Endothelial cell of umbilical vein (primary cell): ENCODE data around the gene ADD2. TPM values are rescaled to one million over a fixed set of nuclear protein-coding genes. Genes with fewer than 3 reads are reported as not detected.

Experiments
- BruUV-seq: library from RNA; stranded (reverse); fragments of 400-500 nt; replicated peaks from 2 replicates; lab custom pipeline; 2021; lab: Mats Ljungman, UMichigan
- CTCF ChIA-PET: fragments of 300-600, 350-600 bp; sonication (Branson Sonifier 250); formaldehyde crosslinking; loops from one replicate; lab custom pipeline; 2021; ENCODE audit warnings: antibody characterized with exemption, inconsistent platforms; lab: Charles Lee
- POLR2A ChIA-PET: fragments of 300-600, 350-600 bp; sonication (Branson Sonifier 250); formaldehyde crosslinking; loops from one replicate; lab custom pipeline; 2021; ENCODE audit warnings: antibody characterized with exemption, inconsistent platforms; lab: Charles Lee
- DNase-seq: peaks from one replicate; pipeline ENCODE4 v3.0.0-alpha.2; 2011; ENCODE audit warnings: low read depth, low spot score
- FAIRE-seq: peaks from 2 replicates; lab custom pipeline; 2011; peaks lifted over from hg19 to GRCh38; lab: Jason Lieb, UNC
- H2AFZ ChIP-seq: 2 replicates; pipeline ENCODE4 v1.6.0; 2012; ENCODE audit warnings: low read depth, low read length, control low read depth, inconsistent platforms
- H3K27ac ChIP-seq: 2 replicates; pipeline ENCODE4 v1.5.1; 2011; ENCODE audit warnings: low read depth, mild to moderate bottlenecking, control low read depth, low read length, moderate library complexity; ENCODE audit not compliant: insufficient read depth
- H3K27me3 ChIP-seq, 2 experiments: 2 replicates each; pipeline versions ENCODE4 v1.6.0 to v1.6.1; 2011; ENCODE audit warnings: low read length in 2 of 2, mixed read lengths in 1 of 2; ENCODE audit not compliant: control insufficient read depth in 2 of 2, insufficient read depth in 2 of 2
- H3K36me3 ChIP-seq, 2 experiments: 2 replicates in 1 of 2; 3 replicates in 1 of 2; pipeline ENCODE4 v1.5.1; 2011; ENCODE audit warnings: low read length in 2 of 2, mild to moderate bottlenecking in 1 of 2, moderate library complexity in 1 of 2; ENCODE audit not compliant: control insufficient read depth in 2 of 2, insufficient read depth in 2 of 2; ENCODE audit errors: extremely low read depth in 1 of 2
- H3K4me1 ChIP-seq: 3 replicates; pipeline ENCODE4 v1.5.1; 2011; ENCODE audit warnings: mild to moderate bottlenecking, low read length; ENCODE audit not compliant: control insufficient read depth, insufficient read depth; ENCODE audit errors: extremely low read depth
- H3K4me2 ChIP-seq: 2 replicates; pipeline ENCODE4 v1.6.1; 2011; ENCODE audit warnings: low read length, control low read depth, mixed read lengths; ENCODE audit not compliant: insufficient read depth
- H3K4me3 ChIP-seq, 3 experiments: fragments of 200-600 bp in 1 of 3; sonication (generic), shearing (Covaris generic) in 1 of 3; replicated peaks in 1 of 3; 2 replicates each; pipeline ENCODE4 v1.5.1; 2011 to 2016; ENCODE audit warnings: control low read depth in 3 of 3, low read length in 3 of 3, mild to moderate bottlenecking in 2 of 3, inconsistent platforms in 1 of 3, low read depth in 1 of 3, moderate library complexity in 1 of 3; ENCODE audit not compliant: insufficient read depth in 1 of 3
- H3K79me2 ChIP-seq: 2 replicates; pipeline ENCODE4 v1.6.0; 2012; ENCODE audit warnings: low read length, inconsistent platforms; ENCODE audit not compliant: control insufficient read depth, insufficient read depth
- H3K9ac ChIP-seq: replicated peaks from 2 replicates; pipeline ENCODE3; 2011; ENCODE audit warnings: low read length, control low read depth; ENCODE audit not compliant: insufficient read depth; ENCODE audit errors: extremely low read depth
- H3K9me1 ChIP-seq: replicated peaks from 3 replicates; pipeline ENCODE4 v1.6.0; 2011; ENCODE audit warnings: mild to moderate bottlenecking, low read length; ENCODE audit not compliant: control insufficient read depth, insufficient read depth; ENCODE audit errors: extremely low read depth
- H3K9me3 ChIP-seq: replicated peaks from 2 replicates; pipeline ENCODE4 v1.5.1; 2012; ENCODE audit warnings: low read length, inconsistent platforms; ENCODE audit not compliant: control insufficient read depth, insufficient read depth
- H4K20me1 ChIP-seq: replicated peaks from 2 replicates; pipeline ENCODE3; 2011; ENCODE audit warnings: mild to moderate bottlenecking, low read length; ENCODE audit not compliant: control insufficient read depth, insufficient read depth; ENCODE audit errors: extremely low read depth
- CTCF ChIP-seq, 2 donors: IDR thresholded peaks; 1 replicate in 1 of 2; 2 replicates in 1 of 2; pipeline ENCODE4 v1.5.1; 2011; ENCODE audit warnings: low read length in 2 of 2, mild to moderate bottlenecking in 2 of 2, moderate library complexity in 2 of 2, control low read depth in 1 of 2, inconsistent platforms in 1 of 2, low read depth in 1 of 2; ENCODE audit not compliant: insufficient read depth in 1 of 2; ENCODE audit errors: extremely low read depth in 1 of 2
- EZH2 ChIP-seq: IDR thresholded peaks from 2 replicates; pipeline ENCODE4 v1.6.1; 2012; ENCODE audit warnings: borderline replicate concordance, low read depth, mild to moderate bottlenecking, moderate library complexity, low read length, inconsistent platforms; ENCODE audit not compliant: severe bottlenecking
- GATA2 ChIP-seq: IDR thresholded peaks from 2 replicates; pipeline ENCODE4 v1.7.0; 2011; ENCODE audit warnings: low read depth, mild to moderate bottlenecking, moderate library complexity, mixed read lengths, low read length; ENCODE audit not compliant: insufficient read length, insufficient read depth
- JUN ChIP-seq: IDR thresholded peaks from 2 replicates; pipeline ENCODE4 v1.6.1; 2011; ENCODE audit warnings: borderline replicate concordance, low read depth; ENCODE audit not compliant: insufficient read length, insufficient read depth
- MAX ChIP-seq: IDR thresholded peaks from 2 replicates; pipeline ENCODE4 v1.6.1; 2011; ENCODE audit not compliant: insufficient read depth, insufficient read length
- MYC ChIP-seq: IDR thresholded peaks from one replicate; pipeline ENCODE4 v1.6.1; 2011; ENCODE audit warnings: mild to moderate bottlenecking, low read depth, low read length
- POLR2A ChIP-seq: IDR thresholded peaks from 2 replicates; pipeline ENCODE4 v1.6.1; 2012; ENCODE audit warnings: low read depth, mild to moderate bottlenecking, control low read depth, low read length
- POLR2AphosphoS5 ChIP-seq: IDR thresholded peaks from 2 replicates; pipeline ENCODE4 v1.6.1; 2012; ENCODE audit warnings: low read depth, mild to moderate bottlenecking, control low read depth, low read length, moderate library complexity; ENCODE audit not compliant: insufficient read depth
- dilution Hi-C: fragments of 300-500 bp; cut with MboI; formaldehyde crosslinking; loops from one replicate; pipeline ENCODE4 v1.15.0; 2019; ENCODE audit warnings: low sequenced_read_pairs; ENCODE audit not compliant: extremely low pct_ligation_motif_present
- intact Hi-C: fragments of 100-400 bp; cut with micrococcal nuclease; formaldehyde crosslinking; loops from one replicate; pipeline ENCODE4 v1.10.0; 2022
- polyA plus RNA-seq, 4 experiments: library from polyadenylated mRNA; depleted of rRNA in 3 of 4; stranded (reverse) in 3 of 4; unstranded in 1 of 4; fragments of >200 nt; gene quantifications; 2 replicates each; pipeline versions ENCODE4 v1.2.1 to v1.2.3, GENCODE V29; 2011 to 2012; ENCODE audit warnings: missing spikeins in 1 of 4
- total RNA-seq: library from RNA; stranded (reverse); gene quantifications from 2 replicates; pipeline ENCODE4 v1.2.3, GENCODE V29; 2021

The ADD2 gene
- total and polyA plus RNA-seq, 2 donors (not counting 3 experiments of a cell fraction or from before 2014, with no cell fraction given): 0.17 TPM; not detected in 1

- ChIA-PET CTCF (no interaction called here), POLR2A (no interaction called here)
- no peaks in the 10 kb centered on the region for H3K79me2 ChIP-seq
These were observed 53.7 kb downstream of the ADD2 start for GRCh38 chr2:70714141-70714905.

More at GRCh38 chr2:70714141-70714905, 53.7 kb downstream of the ADD2 start:
- dilution Hi-C loops: no loop called here
- FAIRE-seq: no peak
- Histone ChIP-seq H3K9me1 (no peaks in the 10 kb centered on the region), H3K9ac (no peak overlapping the region), H2AFZ (no peak overlapping the region), H3K4me3 (no peak overlapping the region), H3K4me1 (no peaks in the 10 kb centered on the region), H3K27ac (no peak overlapping the region), H3K9me3 (no peaks in the 10 kb centered on the region), H4K20me1 (no peaks in the 10 kb centered on the region), H3K36me3 (no peaks in the 10 kb centered on the region), H3K27me3 (peaks cover 0 to 12% of the 10 kb centered on the region in 2 experiments), H3K4me2 (no peak overlapping the region)
- no peak for DNase-seq
- TF ChIP-seq JUN (no peak), CTCF (IDR thresholded peaks at IDR 0.05; ENCODE audit: extremely low read depth in 1 of 2, insufficient read depth in 1 of 2, low read depth in 1 of 2, low read length in 2 of 2) (no peak), POLR2A (no peak), GATA2 (no peak), MAX (no peak), POLR2AphosphoS5 (no peak), EZH2 (no peak), MYC (no peak)
- no TSS peak for BruUV-seq
- intact Hi-C loops: no loop called here
